ENCODE data around the gene ANKRD34A. TPM values are rescaled to one million over a fixed set of nuclear protein-coding genes. Genes with fewer than 3 reads are reported as not detected.

The ANKRD34A gene
- total and polyA plus RNA-seq, 2 of the 13 experiments (the other 11 are each of a cell fraction or from before 2014, with no cell fraction given) = 0.05 to 0.07 TPM

GRCh38 chr1:145927063-145927886 lies 37.1 kb downstream of the ANKRD34A start, which contains the start of gene RBM8A (continued):
- TF ChIP-seq ZNF609 (CRISPR knock-in tag; IDR thresholded peaks at IDR 0.05; ENCODE audit: borderline replicate concordance) (0 out of 2 replicates have a peak, but pooled peaks have one; percentile 31), PHF8 (CRISPR knock-in tag; IDR thresholded peaks at IDR 0.05) (peak; percentile 95), ZSCAN21 (CRISPR knock-in tag; IDR thresholded peaks at IDR 0.05; ENCODE audit: borderline replicate concordance) (peak; percentile 65; the same call in 1 of the 2 replicates), HDAC6 (IDR thresholded peaks at IDR 0.05; ENCODE audit: low read depth, low read length) (no peak), AGO1 (IDR thresholded peaks at IDR 0.05; ENCODE audit: low read depth, low read length, poor library complexity, severe bottlenecking) (no peak), ZSCAN22 (CRISPR knock-in tag; IDR thresholded peaks at IDR 0.05) (no peak), ZNF20 (CRISPR knock-in tag; IDR thresholded peaks at IDR 0.05) (no peak), NFE2L2 (IDR thresholded peaks at IDR 0.05; ENCODE audit: low read length) (no peak), LRRFIP1 (CRISPR knock-in tag; conservative IDR thresholded peaks at IDR 0.05) (no peak), ZNF563 (CRISPR knock-in tag; IDR thresholded peaks at IDR 0.05) (no peak), TIGD3 (CRISPR knock-in tag; IDR thresholded peaks at IDR 0.05; ENCODE audit: borderline replicate concordance) (no peak), FOXO4 (CRISPR knock-in tag; conservative IDR thresholded peaks at IDR 0.05) (no peak), ZNF589 (CRISPR knock-in tag; conservative IDR thresholded peaks at IDR 0.05) (0 out of 2 replicates have a peak, but pooled peaks have one; percentile 60), ZNF292 (CRISPR knock-in tag; IDR thresholded peaks at IDR 0.05; ENCODE audit: borderline replicate concordance, low read depth) (no peak; the same call in 1 of the 2 replicates), ZNF225 (CRISPR knock-in tag; IDR thresholded peaks at IDR 0.05) (no peak), ASH2L (IDR thresholded peaks at IDR 0.05; ENCODE audit: insufficient read length, low read depth, low read length) (peak; percentile 98), NFATC3 (CRISPR knock-in tag; IDR thresholded peaks at IDR 0.05) (no peak)
